MM.1S (cell line): Measurements from ENCODE around the gene ENPP3.
A peak's percentile ranks its signal among the peaks of the same experiment; 100 is the strongest.

ENCODE experiments used
- CTCF ChIP-seq: fragments of 300-600 bp; sonication (generic); IDR thresholded peaks from 2 replicates; pipeline ENCODE4 v1.5.1; 2016; ENCODE audit warnings: antibody characterized with exemption, low read length, mixed read lengths
- EZH2 ChIP-seq: fragments of 300-600 bp; sonication (generic); optimal IDR thresholded peaks from 2 replicates; pipeline ENCODE3; 2017; ENCODE audit warnings: low read depth, mild to moderate bottlenecking, antibody characterized with exemption, low read length, mixed read lengths
- EZH2phosphoT487 ChIP-seq: fragments of 300-600 bp; sonication (generic); IDR thresholded peaks from 2 replicates; pipeline ENCODE4 v1.6.1; 2018; ENCODE audit warnings: antibody characterized with exemption, low read length

- TF ChIP-seq CTCF (peak; percentile 98), EZH2 (no peak), EZH2phosphoT487 (no peak)
These were observed 9.1 kb upstream of the ENPP3 start, which contains the start of gene MED23 for GRCh38 chr6:131627724-131628682.
